GM19438 (cell line): Measurements from ENCODE around the gene LPAR5.
"Not testable (repeated sequence)": the region's sequence is repeated elsewhere in the genome, so short reads cannot be mapped to it uniquely, and the experiment has no call there.

Experiments
- ATAC-seq: cut with Tn5 transposase; IDR thresholded peaks from one replicate; pipeline ENCODE4 v1.9.1; 2021; ENCODE audit warnings: low read depth; ENCODE audit not compliant: unreplicated experiment

Gene LPAR5

DNA sequence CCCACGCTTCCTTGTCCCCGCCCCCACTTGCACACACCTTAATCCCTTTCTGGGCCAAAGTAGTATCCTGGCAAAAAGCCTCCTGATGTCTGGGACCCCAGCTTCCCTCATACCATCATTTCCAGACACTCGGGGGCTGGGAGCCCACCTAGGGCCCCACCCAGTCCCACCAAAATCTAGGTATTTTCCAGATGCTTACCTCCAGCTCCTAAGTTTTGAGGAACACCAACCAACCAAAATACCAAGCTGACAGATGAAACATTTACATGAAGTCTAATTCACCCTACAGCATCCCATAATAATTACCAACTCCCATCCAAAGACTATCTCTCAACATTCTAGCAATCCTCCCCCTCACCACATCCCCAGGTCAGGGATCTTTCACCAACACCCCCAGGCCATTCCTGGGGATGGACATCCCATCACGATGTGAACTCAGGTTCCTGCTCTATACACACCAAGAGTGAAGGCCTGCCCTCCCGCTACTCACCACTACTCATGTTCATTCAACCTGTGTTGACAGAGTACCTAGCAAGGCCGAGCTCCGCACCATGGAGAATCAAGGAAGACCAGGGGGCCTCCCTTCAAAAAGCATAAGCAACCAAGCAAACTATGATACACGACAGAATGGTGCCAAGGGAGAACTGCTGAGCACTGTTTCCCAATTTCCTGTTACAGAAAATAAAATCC, 27.0 kb downstream of the LPAR5 start:
- ATAC-seq: no peak

DNA sequence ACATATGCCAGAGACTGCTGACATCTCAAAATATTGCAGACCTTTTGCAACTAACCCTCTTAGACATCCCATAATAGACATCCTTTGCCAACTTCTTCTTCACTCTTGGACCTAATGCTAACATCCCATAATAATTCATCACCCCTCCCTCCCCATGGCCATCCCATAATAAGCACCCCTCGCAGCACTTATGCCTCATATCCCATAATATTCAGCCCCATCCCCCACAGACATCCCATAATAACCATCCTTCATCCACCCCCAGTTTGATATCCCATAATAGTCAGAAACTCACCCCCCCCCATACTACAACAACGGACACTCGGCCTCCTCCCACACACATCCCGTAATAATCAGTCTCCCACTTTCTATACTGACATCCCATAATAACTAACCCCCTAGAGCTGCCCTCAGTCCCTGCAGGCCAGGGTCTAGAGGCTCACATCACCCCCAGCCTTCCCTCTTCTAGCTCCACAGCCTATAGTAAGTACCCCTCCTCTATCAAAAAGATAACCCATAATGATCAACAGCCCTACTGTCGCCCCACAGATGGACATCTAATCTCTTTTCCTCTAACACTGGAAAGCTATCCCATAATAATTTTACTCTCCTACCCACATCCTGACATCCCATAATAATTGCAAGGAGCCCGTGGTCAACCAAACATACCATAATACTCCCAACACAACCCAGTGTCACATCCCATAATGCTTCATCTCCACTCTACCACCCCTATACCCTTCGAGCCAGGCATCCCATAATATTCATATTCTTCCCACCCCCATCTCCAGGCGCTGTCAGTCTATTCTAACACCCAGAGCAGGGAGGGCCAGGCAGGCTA, 27.8 kb downstream of the LPAR5 start:
- no peak for ATAC-seq

DNA sequence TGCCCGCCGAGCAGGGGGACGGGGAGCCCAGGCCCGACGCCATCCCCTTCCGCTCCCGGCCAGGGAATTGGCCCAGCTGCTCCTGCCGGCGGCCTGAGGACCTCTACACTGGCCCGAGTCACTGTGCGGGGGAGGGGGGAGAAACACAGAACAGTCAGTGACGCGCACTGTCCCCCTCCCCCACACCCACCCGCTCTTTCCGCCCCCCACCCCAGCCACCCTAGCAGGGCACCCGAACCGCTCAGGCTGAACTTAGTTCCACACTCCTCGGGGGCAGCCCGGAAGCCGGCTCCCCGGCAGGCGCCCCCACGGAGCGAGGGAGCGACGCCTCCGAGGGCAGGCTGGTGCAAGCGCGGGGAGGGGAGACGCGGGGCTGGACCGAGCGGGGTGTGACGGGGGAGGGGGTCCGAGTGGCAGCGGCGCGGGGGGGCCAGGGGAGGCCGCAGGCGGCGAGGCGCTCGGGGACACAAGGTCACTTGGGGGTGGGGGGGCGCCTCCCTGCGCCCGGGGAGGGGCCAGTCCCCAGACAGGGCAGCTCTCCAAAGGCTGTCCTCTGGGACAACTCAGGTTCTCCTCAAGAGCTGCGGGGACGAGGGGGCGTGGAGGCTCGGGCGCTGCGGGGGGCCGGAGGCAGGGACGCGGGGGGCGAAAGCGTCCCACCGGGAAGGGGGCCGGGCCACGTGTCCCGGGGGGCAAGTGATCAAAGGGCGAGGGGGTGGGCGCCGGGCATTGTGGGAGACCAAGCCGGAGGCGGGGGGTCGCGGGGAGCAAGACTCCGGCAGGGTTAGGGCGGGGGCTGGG, 29.2 kb downstream of the LPAR5 start:
- ATAC-seq: no peak

DNA sequence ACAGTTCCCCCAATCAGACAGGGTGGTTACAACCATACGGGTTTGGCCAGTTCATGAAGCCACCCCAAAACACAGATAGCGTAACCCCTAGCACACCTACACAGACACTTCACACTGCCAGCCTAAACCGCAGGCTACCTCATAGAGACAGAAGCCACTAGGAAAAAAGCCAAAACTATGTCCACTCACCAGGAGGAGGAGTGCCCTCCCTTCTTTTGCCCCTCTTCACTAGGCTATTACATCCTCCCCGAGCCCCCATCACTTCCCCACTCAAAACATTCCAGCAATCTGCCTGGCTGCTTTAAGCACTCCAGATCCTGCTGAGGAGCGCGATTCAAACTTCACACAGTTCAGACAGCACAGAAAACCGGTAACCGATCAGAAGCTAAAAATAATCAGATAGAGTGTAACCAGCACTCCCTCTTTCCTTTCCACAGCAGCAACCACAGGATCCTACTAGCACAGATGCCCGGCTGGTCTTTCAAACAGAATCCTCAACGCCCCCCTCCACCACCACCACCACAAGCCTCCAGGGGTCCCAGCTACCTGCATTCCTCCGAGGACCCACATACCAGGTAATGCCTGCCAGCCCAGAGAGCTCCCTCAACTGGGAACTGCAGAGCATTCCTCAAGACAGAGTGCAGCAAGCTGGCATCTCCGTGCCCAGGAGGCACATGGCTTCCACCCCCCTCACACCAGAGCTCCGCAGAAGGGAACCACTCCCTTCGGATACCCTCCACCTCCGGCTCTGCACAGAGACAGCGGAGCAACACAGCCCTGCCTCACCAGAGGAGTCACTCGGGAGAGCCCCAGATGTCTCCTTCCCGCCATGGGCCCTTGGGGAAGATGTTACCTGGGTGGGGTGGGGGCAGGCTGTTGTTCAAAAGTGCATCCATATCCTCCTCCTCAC, 30.1 kb downstream of the LPAR5 start:
- no peak for ATAC-seq

DNA sequence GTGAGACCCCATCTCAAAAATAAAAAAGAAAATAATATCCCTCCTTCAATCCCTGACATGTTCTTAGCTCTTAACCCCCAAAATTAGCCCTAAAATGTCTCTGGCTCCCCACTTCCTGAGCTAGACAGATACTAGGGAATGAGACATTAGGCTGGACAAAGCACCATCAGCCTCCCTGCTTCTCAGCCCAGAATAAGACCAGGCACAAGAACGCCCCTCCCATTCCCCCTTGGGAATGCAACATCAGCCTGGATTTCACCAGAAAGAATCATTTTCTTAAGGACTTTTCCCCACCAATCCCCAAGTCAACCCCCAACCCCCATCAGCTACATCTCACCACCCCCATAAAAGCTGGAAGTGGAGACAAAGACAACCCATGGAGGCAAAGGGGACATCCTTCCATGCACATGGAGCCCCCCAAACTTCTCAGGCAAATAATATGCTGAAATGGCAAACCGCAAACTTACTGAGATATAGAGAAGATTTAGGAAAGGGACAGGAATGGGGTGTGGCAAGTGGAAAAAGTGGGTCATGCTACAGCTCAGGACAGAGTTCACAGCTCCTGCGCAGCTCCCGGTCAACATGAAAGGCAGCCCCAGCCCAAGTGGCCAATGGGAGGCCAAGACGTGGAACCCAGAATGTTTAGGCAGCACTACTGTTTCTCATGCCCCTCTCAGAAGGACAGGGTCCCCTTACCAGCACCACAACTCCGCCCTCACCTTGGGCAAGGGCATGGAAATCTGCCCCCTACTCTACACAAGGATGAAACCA, 31.3 kb downstream of the LPAR5 start:
- ATAC-seq: no peak

DNA sequence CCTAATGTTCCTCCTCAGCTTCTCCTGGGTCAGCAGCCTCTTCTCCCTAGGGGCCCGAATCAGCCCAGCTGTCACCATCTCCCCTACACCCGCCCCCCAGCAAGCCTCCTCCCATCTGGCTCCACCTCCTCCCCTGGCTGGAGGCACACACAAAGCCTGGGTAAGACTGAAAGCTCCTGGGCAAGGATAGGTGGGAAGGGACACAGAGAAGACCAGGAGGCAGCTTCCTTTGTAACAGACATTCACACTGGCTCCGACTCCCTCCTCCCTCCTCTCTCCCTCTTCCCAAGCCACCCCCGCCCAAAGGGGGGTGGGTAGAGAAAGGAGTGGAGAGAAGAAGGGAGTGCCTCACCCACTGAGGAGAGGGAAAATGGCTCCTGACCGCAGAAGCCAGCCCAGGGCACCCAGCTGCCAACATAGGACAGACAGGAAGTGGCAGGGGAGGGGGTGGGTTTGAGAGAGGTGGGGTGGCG, 32.6 kb downstream of the LPAR5 start:
- ATAC-seq: no peak

DNA sequence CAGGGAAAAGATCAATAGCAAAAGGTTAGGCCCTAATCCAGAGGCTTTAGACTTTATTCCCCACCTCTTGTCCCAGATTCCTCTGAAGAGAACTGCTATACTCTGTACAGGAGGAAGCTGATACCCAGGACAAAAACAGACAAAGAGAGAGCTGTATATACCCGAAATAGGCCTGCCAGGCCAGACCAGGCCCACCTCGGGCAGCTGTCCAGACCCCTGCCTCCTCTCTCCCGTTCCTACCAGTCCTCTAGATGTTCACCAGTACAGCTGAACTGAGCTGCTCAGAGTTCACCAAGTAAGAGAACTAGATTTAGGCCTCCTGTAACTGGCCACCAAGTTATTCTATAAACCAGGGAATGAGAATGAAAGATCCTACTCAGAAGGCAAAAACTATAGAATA, 33.2 kb downstream of the LPAR5 start:
- no peak for ATAC-seq

DNA sequence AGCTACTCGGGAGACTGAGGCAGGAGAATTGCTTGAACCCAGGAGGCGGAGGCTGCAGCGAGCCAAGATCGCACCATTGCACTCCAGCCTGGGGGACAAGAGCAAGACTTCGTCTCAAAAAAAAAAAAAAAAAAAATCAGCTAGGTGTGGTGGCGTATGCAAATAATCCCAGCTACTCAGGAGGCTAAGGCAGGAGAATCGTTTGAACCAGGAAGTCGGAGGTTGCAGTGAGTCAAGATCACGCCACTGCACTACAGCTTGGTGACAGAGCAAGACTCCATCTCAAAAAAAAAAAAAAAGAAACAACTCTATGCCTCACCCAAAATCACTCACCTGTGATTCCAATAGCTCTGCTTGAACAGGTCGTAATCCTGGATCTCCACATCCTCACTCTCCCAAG, 40.1 kb downstream of the LPAR5 start:
- ATAC-seq: not testable (repeated sequence)

DNA sequence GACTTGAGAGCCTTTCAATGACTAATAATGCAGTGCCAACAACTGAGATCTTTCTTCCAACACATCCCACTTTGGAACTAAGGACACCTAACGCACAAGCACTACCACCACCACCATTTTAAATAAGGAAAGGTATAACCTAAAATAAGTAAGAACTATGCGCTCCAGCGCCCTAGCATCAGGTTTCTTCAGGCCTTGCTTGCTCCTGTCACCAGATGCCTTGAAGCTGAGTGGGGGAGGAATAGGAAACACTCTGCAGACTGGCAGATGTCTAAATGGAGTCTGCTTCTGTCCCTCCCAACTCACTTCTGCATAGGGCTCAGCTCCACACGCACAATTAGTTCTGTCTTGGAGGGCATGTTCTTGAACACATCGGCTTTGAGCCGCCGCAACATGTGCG, 43.7 kb downstream of the LPAR5 start:
- no peak for ATAC-seq

DNA sequence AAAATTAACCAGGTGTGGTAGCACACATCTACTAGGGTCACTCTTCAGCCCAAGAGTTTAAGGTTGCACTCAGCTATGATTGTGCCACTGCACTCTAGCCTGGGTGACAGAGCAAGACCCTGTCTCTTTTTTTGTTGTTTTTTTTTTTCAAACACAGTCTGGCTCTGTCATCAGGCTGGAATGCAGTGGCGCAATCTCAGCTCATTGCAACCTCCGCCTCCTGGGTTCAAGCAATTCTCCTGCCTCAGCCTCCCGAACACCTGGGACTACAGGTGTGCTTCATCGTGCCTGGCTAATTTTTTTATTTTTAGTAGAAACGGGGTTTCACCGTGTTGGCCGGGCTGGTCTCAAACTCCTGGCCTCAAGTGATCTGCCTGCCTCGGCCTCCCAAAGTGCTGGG, 49.2 kb downstream of the LPAR5 start:
- ATAC-seq: not testable (repeated sequence)

DNA sequence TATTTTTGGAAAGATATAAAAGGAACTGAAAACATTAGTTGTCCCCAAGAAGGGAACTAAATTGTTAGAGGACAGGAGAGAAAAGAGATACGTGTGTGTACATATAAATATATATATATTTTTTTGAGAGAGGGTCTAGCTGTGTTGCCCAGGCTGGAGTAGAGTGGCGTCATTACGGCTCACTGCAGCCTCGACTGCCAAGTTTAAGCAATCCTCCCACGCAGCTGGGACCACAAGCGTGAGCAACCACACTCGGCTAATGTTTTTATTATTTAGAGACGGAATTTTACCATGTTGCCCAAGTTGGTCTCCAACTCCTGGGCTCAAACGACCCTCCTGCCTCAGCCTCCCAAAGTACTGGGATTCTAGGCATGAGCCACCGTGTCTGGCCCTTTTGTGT, 51.5 kb downstream of the LPAR5 start:
- ATAC-seq: no peak

DNA sequence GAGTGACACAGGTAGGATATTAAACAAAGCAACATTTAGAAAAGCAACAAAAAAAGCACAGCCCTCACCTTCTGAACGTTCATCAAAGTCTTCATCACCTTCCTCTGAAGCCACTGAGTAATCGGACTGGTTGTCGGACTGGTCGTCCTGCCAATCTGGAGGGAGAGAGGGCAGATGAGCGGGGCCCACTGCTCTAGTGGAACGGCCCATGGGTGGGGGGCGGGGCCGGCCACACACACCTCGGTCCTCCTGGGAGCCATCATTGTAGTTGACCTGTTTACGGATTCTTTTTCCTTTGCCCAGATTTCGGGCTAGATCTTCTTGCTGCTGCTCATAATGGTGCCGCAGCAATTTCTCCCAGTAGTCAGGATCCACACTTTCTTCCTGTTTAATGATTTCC, 52.8 kb downstream of the LPAR5 start:
- ATAC-seq: no peak

DNA sequence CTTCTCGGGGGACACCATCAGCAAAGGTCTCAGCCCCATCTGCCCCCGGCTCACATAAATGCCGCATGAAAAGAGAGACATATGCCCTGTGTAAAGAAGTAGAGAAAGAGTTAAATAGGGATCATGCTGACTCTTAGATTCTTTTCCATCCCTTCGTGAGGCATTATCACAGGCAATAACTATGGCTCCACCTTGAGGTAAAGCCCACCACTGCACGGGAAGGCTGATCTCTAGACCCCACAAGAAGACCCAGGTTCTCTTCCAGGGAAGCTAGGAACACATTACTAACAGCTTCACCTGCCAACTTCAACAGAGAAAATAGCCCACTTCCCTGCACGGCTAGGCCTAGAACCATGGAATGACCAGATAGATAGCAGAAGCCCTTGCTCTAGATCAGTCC, 53.6 kb downstream of the LPAR5 start:
- no peak for ATAC-seq

DNA sequence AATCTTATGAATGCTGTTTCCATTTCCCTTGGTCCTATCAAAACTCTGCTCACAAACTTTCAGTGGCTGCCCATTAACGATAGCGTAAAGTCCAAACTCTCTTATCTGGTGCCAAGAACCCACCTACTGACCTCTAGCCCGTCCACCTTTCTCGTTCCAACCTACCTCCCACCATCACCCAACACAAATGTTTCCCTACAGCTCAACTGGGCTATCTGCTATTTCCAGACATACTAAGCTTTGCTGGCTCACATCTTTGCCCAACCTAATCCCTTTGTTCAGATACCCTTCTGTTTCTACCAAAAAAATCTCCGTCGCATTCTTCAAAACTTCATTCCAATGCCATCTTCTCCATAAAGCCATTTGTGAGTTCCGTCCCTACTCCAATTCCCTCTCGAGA, 60.1 kb downstream of the LPAR5 start:
- no peak for ATAC-seq

DNA sequence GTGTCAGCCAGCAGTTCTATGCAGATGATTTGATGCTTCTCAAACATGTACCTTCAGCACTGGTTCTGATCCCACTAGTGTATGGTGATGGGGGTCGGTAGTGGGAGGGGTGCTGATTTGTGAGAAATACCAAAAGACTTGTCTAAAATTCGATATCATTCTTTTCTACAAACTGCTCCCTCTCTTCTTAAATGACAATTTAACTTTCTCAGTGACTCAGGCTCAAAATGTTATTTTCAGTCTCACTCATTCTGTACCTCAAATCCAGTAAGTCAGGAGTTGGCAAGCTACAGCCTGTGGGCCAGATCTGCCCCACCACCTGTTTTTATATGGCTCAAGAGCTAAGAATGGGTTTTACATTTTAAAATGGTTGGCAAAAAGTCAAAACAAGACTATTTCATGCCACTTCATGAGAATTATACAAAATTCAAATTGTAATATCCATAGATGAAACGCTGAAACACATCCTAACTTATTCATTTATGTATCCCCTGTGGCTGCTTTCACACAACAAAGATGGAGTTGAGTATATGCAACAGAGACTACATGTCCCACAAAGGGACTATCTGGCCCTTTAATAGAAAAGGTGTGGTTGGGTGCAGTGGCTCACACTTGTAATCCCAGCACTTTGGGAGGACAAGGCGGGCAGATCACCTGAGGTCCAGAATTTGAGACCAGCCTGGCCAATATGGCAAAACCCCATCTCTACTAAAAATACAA, 61.0 kb downstream of the LPAR5 start:
- no peak for ATAC-seq

DNA sequence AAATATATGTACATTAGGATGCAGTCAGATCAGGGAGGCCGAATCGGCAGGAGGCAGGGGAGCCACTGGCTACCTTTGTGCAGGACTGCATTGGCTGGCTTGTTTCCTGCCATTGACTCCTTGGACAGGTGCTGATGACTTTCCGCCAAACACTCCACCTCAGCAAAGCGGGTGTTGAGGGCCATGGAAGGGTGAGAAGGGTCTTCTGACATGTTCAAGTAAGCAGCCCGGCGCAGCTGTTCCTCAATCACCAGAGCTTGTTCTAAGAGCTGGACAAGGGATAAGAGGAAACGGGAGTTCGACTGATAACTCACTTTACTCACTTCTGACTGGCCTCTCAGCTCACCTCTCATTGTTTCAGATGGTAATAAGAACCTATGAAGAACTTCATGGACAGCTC, 62.8 kb downstream of the LPAR5 start:
- ATAC-seq: no peak

DNA sequence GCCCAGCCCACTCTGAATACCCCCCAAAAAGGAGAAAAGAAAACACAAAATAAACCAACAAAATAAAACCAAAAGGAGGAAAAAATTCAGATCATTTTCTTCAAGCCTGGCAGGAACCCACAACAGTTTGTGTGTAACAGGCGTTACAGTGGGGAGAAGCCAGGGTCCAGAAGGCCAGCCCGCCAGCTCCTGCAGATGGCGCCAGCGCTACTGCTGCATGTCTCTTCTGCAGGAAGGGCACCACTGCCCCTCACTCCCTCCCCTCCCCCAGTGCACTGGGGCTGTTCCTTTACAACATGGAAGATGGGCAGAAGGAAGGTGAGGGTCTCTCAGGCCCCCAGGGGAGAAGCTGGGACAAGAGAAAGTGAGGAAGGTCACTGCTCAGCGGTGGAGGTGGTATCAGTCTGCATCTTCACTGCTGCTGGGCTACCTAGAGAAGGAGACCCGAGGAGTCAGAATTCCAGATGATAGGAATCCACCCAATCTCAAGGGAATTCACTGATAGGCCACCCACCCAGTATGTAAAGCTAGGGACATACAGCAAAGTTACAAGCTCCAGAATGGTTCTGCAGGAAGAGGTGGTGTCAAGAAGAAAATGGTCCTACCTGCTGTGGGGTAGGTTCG, 65.4 kb downstream of the LPAR5 start:
- no peak for ATAC-seq

DNA sequence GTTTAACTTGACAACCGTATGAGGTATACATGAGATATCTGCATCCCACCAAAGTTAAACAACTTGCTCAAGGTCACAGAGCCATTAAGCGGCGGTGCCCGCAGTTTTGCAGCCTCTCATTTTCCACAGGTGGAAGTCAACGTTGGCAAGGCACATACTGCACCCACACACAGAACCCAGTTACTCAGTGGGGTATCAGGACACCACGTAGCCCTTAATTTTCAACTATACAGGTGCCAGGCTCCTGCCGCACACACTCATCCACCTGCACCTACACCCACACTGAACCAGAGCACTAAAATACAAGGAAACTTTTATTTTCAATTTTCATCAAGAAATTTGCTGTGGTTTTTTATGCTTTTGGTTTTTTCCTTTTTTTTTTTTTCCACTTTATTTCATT, 66.0 kb downstream of the LPAR5 start:
- no peak for ATAC-seq
